Measurements from ENCODE around the gene TEX38.

The TEX38 gene

DNA sequence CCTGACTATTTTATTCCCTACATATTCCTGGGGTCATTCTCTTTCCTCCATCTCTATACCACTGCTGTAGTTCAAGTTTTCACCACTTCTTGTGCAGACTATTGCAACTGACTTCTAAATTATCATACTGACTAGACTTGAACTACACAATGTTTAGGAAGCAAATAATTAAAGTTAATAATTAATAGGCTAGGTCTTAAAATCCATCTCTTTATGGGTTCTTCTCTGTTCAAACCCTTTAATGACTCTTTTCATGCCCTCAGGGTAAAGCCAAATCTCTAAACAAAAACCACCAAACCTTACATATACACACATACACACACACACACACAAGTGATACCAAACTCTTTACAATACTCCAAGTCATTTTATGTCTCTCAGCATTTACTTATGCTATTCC is 32.7 kb upstream of the TEX38 start:
- H3K36me3 ChIP-seq (ENCODE audit: insufficient read depth, insufficient read length, low read length): peaks cover 61% of the 10 kb centered on the region
- H3K27me3 ChIP-seq (ENCODE audit: insufficient read depth, insufficient read length): no peaks in the 10 kb centered on the region
- H3K9ac ChIP-seq (ENCODE audit: insufficient read length, low read depth): no peak overlapping the region
- H3K9me3 ChIP-seq (ENCODE audit: insufficient read depth, low read length): no peaks in the 10 kb centered on the region
- no peak for DNase-seq (ENCODE audit: low read depth, low spot score)
- TF ChIP-seq SUZ12 (IDR thresholded peaks at IDR 0.05; ENCODE audit: extremely low read depth, insufficient read depth, insufficient read length) (no peak), YY1 (IDR thresholded peaks at IDR 0.05; ENCODE audit: insufficient read depth, insufficient read length) (no peak)
- no peaks in the 10 kb centered on the region for H3K4me1 ChIP-seq (ENCODE audit: insufficient read depth, insufficient read length)
- H3K4me3 ChIP-seq (ENCODE audit: insufficient read length, low read depth): no peak overlapping the region

- H3K27me3 ChIP-seq (ENCODE audit: insufficient read depth, insufficient read length): no peaks in the 10 kb centered on the region
- no peak overlapping the region for H3K9ac ChIP-seq (ENCODE audit: insufficient read length, low read depth)
- no peak overlapping the region for H3K4me3 ChIP-seq (ENCODE audit: insufficient read length, low read depth)
- no peaks in the 10 kb centered on the region for H3K9me3 ChIP-seq (ENCODE audit: insufficient read depth, low read length)
- no peak for TF ChIP-seq SUZ12 (IDR thresholded peaks at IDR 0.05; ENCODE audit: extremely low read depth, insufficient read depth, insufficient read length)
- TF ChIP-seq ZNF274 (IDR thresholded peaks at IDR 0.05; ENCODE audit: low read depth, low read length): no peak
- TF ChIP-seq YY1 (IDR thresholded peaks at IDR 0.05; ENCODE audit: insufficient read depth, insufficient read length): no peak
- H3K36me3 ChIP-seq (ENCODE audit: insufficient read depth, insufficient read length, low read length): peaks cover 57% of the 10 kb centered on the region
- H3K4me1 ChIP-seq (ENCODE audit: insufficient read depth, insufficient read length): no peaks in the 10 kb centered on the region
- DNase-seq (ENCODE audit: low read depth, low spot score): no peak
Observed at GRCh38 chr1:46639547-46639946, 32.1 kb upstream of the TEX38 start.

- Histone ChIP-seq H3K9ac (ENCODE audit: insufficient read length, low read depth) (no peak overlapping the region), H3K4me3 (ENCODE audit: insufficient read length, low read depth) (no peak overlapping the region), H3K36me3 (ENCODE audit: insufficient read depth, insufficient read length, low read length) (peaks cover 43% of the 10 kb centered on the region), H3K4me1 (ENCODE audit: insufficient read depth, insufficient read length) (no peaks in the 10 kb centered on the region), H3K27me3 (ENCODE audit: insufficient read depth, insufficient read length) (no peaks in the 10 kb centered on the region), H3K9me3 (ENCODE audit: insufficient read depth, low read length) (0 out of 2 replicates have a peak, but pooled peaks cover under 1% of the 10 kb centered on the region)
- TF ChIP-seq YY1 (IDR thresholded peaks at IDR 0.05; ENCODE audit: insufficient read depth, insufficient read length) (no peak), SUZ12 (IDR thresholded peaks at IDR 0.05; ENCODE audit: extremely low read depth, insufficient read depth, insufficient read length) (no peak), ZNF274 (IDR thresholded peaks at IDR 0.05; ENCODE audit: low read depth, low read length) (no peak)
- no peak for DNase-seq (ENCODE audit: low read depth, low spot score)
Observed at GRCh38 chr1:46642115-46642680, 29.5 kb upstream of the TEX38 start.

DNA sequence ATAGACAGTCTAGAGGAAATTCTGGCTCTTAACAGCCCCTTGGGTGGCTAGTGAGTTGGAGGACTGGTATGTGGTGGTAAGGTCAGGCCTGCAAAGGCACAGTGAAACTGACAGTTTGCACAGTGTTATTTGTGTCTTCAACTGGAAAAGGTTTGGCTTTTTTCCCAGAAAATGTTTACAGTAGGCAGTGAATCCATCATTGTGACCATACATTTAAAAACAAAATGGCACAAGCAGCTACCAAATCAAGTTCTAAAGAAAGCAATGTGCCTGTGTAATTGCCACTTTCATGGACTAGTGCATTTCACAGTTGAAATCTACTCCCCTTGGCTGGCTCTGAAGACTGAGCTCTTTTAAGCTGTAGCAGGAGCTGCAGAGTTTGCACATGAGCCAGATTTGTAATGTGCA is 28.3 kb upstream of the TEX38 start:
- Histone ChIP-seq H3K9ac (ENCODE audit: insufficient read length, low read depth) (no peak overlapping the region), H3K36me3 (ENCODE audit: insufficient read depth, insufficient read length, low read length) (peaks cover 41% of the 10 kb centered on the region), H3K4me1 (ENCODE audit: insufficient read depth, insufficient read length) (no peaks in the 10 kb centered on the region), H3K4me3 (ENCODE audit: insufficient read length, low read depth) (no peak overlapping the region), H3K9me3 (ENCODE audit: insufficient read depth, low read length) (peaks cover 8% of the 10 kb centered on the region), H3K27me3 (ENCODE audit: insufficient read depth, insufficient read length) (no peaks in the 10 kb centered on the region)
- no peak for DNase-seq (ENCODE audit: low read depth, low spot score)
- TF ChIP-seq YY1 (IDR thresholded peaks at IDR 0.05; ENCODE audit: insufficient read depth, insufficient read length) (no peak), SUZ12 (IDR thresholded peaks at IDR 0.05; ENCODE audit: extremely low read depth, insufficient read depth, insufficient read length) (no peak), ZNF274 (IDR thresholded peaks at IDR 0.05; ENCODE audit: low read depth, low read length) (no peak)

GRCh38 chr1:46645815-46646214 is 25.8 kb upstream of the TEX38 start:
- TF ChIP-seq SUZ12 (IDR thresholded peaks at IDR 0.05; ENCODE audit: extremely low read depth, insufficient read depth, insufficient read length) (no peak), ZNF274 (IDR thresholded peaks at IDR 0.05; ENCODE audit: low read depth, low read length) (no peak), YY1 (IDR thresholded peaks at IDR 0.05; ENCODE audit: insufficient read depth, insufficient read length) (no peak)
- peaks cover 50% of the 10 kb centered on the region for H3K36me3 ChIP-seq (ENCODE audit: insufficient read depth, insufficient read length, low read length)
- no peak overlapping the region for H3K9ac ChIP-seq (ENCODE audit: insufficient read length, low read depth)
- no peaks in the 10 kb centered on the region for H3K4me1 ChIP-seq (ENCODE audit: insufficient read depth, insufficient read length)
- peaks cover 17% of the 10 kb centered on the region for H3K9me3 ChIP-seq (ENCODE audit: insufficient read depth, low read length)
- no peak for DNase-seq (ENCODE audit: low read depth, low spot score)
- H3K4me3 ChIP-seq (ENCODE audit: insufficient read length, low read depth): no peak overlapping the region
- no peaks in the 10 kb centered on the region for H3K27me3 ChIP-seq (ENCODE audit: insufficient read depth, insufficient read length)

GRCh38 chr1:46646331-46646730 is 25.3 kb upstream of the TEX38 start:
- peaks cover 50% of the 10 kb centered on the region for H3K36me3 ChIP-seq (ENCODE audit: insufficient read depth, insufficient read length, low read length)
- TF ChIP-seq SUZ12 (IDR thresholded peaks at IDR 0.05; ENCODE audit: extremely low read depth, insufficient read depth, insufficient read length): no peak
- TF ChIP-seq YY1 (IDR thresholded peaks at IDR 0.05; ENCODE audit: insufficient read depth, insufficient read length): no peak
- TF ChIP-seq ZNF274 (IDR thresholded peaks at IDR 0.05; ENCODE audit: low read depth, low read length): no peak
- no peak for DNase-seq (ENCODE audit: low read depth, low spot score)
- no peaks in the 10 kb centered on the region for H3K4me1 ChIP-seq (ENCODE audit: insufficient read depth, insufficient read length)
- H3K4me3 ChIP-seq (ENCODE audit: insufficient read length, low read depth): no peak overlapping the region
- peaks cover 17% of the 10 kb centered on the region for H3K9me3 ChIP-seq (ENCODE audit: insufficient read depth, low read length)
- H3K27me3 ChIP-seq (ENCODE audit: insufficient read depth, insufficient read length): no peaks in the 10 kb centered on the region
- no peak overlapping the region for H3K9ac ChIP-seq (ENCODE audit: insufficient read length, low read depth)

DNA sequence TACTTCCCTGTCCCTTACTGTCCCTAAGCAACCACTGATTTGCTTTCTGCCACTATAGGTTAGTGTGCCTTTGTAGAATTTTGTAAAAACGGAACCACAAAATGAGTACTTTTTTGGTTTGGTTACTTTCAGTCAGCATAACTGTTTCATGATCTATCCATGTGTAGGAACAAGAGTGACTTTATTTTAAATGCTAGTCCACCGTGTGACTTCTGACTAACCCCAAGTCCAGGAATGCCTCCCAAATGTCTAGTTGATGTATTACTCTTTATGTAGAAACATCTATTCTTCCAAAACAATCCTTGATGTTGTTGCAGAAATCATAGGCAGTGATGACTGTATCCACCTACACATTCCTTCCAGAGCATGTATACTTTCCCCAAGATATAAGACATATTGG is 24.8 kb upstream of the TEX38 start:
- H3K36me3 ChIP-seq (ENCODE audit: insufficient read depth, insufficient read length, low read length): peaks cover 50% of the 10 kb centered on the region
- no peak for DNase-seq (ENCODE audit: low read depth, low spot score)
- TF ChIP-seq SUZ12 (IDR thresholded peaks at IDR 0.05; ENCODE audit: extremely low read depth, insufficient read depth, insufficient read length) (no peak), ZNF274 (IDR thresholded peaks at IDR 0.05; ENCODE audit: low read depth, low read length) (no peak), YY1 (IDR thresholded peaks at IDR 0.05; ENCODE audit: insufficient read depth, insufficient read length) (no peak)

More for the DNA sequence above, 24.8 kb upstream of the TEX38 start:
- no peak overlapping the region for H3K9ac ChIP-seq (ENCODE audit: insufficient read length, low read depth)
- H3K4me3 ChIP-seq (ENCODE audit: insufficient read length, low read depth): no peak overlapping the region
- no peaks in the 10 kb centered on the region for H3K27me3 ChIP-seq (ENCODE audit: insufficient read depth, insufficient read length)
- H3K4me1 ChIP-seq (ENCODE audit: insufficient read depth, insufficient read length): no peaks in the 10 kb centered on the region
- H3K9me3 ChIP-seq (ENCODE audit: insufficient read depth, low read length): peaks cover 17% of the 10 kb centered on the region
